B cell (primary cell): ENCODE results near the gene RNF148.

Experiments used
- CTCF ChIP-seq: fragments of 200-600 bp; IDR thresholded peaks from one replicate; pipeline ENCODE4 v1.8.0; 2022; ENCODE audit warnings: antibody characterized with exemption, mild to moderate bottlenecking
- EZH2 ChIP-seq: IDR thresholded peaks from 2 replicates; pipeline ENCODE4 v1.6.1; 2012; ENCODE audit warnings: borderline replicate concordance, low read depth, mild to moderate bottlenecking, moderate library complexity, low read length; ENCODE audit not compliant: insufficient read depth, poor library complexity, severe bottlenecking

GRCh38 chr7:122699017-122699416, 3.7 kb downstream of the RNF148 start, which contains the start of gene RNF133:
- TF ChIP-seq CTCF (no peak), EZH2 (no peak)
